Measurements from ENCODE around the gene SETDB1.

SETDB1 gene

DNA sequence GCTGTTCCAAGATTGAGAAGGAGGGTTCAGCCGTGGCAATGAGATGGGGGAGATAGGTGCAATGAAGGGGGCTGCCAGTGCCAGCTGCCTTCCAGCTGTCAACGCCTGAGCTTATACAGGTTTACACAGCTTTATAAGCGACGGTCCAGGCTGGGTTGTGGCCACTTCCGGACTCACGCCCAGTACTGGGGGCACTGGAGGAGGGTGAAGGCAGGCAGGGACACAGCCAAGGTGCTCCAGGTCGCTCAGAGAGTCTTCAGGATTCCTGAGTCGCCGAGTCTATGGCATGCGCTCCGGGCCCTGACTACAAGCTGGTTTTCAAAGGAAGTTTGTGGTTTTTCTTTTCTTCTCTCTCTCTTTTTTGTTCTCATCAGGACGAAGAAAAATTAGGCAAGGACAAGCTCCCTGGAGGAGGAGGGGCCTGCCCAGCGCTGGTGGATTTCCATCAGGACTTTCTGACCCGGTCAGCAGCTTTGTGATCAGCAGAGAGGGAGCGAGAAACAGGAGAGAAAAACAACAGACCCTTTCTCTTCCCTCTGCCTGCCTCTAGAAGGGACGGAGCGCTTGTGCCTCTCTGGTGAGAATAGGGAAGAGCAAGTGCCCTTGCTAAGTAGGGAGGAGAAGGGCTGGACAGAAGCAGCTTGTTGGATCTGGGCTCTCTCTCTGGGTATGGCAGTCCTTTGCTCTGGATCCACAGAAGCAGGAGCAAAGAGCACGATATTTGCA lies 80.3 kb downstream of the SETDB1 start, which contains the start of gene MINDY1:
TSS of gene MINDY1 (minus strand) at position 576 of the 726 bp plus-strand sequence. CDS start 4,285 bp downstream, outside the sequence.
- peak; percentile 98 to 99 for DNase-seq

DNA sequence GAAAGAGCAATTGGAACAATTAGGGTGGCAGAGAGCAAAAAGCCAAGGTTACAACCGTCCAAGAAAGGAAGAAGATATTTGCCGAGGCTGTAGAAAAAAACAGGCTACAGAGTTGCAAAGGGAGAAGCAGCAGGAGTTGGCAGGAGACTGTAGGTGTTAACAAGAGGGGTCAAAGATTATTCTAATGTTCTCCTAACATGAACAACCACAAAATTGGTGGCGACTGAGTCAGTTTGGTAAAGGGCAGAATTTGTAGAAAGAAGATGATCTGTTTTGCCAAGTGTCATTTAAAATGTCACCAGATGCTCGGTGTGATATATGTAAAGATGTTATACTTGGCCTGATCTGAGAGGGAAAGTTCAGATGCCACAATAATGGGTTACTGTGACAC lies 81.7 kb downstream of the SETDB1 start:
- no peak for DNase-seq

GRCh38 chr1:151008244-151009205 lies 82.4 kb downstream of the SETDB1 start, which contains the start of gene PRUNE1:
TSS of gene PRUNE1 (plus strand) at chr1:151008449. CDS start at chr1:151008633, 184 bp downstream.
- peak; percentile 98 to 100 for DNase-seq

GRCh38 chr1:151009206-151009587 lies 83.0 kb downstream of the SETDB1 start:
- DNase-seq, result no peak

- no peak for DNase-seq
Measured at GRCh38 chr1:151009674-151010345, 83.6 kb downstream of the SETDB1 start.

DNA sequence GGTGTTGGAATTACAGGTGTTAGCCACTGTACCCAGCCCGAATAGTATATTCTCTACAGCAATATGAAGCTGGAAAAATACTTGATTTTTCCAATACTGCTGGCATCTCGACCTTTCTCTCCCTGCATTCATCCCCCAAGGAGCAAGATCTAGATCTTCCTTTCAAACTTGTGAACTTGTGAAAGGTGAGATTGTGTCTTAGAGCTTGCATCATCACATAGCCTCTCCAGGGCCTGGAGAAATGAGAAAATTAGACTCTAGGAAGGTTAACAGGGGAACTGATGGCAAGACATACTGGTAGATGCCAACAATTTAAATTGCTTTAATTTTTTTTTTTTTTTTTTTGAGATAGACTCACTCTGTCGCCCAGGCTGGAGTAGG lies 84.2 kb downstream of the SETDB1 start:
- DNase-seq, result no peak

DNA sequence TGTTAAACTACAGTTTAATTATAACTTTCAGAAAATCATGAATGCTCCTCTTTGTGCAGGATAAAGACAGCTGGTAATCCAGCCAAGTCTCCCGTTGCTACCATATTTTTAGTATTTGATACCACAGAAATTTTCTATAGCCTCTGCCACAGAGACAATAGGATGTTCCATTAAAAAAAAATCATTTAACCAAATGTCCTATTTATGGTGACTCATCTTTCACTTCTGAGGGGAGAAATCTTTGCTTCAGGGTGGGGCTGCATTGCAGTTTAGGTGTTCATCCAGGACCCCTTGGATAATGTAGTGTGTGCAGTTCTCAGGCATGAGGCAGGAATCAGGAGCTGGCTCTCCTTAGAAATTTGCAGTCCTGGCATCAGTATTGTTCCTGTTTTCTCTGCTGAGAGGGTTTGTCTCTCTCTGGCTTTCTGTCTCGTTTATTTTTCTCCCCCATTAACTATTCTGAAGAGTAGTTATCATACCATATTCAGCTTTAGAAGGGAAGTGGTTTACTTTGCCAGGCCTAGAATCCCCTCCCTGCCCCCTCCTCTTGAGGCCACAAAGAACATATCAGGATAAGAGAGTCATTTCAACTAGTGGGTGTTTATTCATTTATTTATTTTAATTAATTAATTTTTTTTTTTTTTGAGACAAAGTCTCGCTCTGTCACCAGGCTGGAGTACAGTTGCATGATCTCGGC lies 85.1 kb downstream of the SETDB1 start:
- no peak for DNase-seq

- no peak for DNase-seq
Measured at GRCh38 chr1:151012684-151013471, 86.7 kb downstream of the SETDB1 start.

DNA sequence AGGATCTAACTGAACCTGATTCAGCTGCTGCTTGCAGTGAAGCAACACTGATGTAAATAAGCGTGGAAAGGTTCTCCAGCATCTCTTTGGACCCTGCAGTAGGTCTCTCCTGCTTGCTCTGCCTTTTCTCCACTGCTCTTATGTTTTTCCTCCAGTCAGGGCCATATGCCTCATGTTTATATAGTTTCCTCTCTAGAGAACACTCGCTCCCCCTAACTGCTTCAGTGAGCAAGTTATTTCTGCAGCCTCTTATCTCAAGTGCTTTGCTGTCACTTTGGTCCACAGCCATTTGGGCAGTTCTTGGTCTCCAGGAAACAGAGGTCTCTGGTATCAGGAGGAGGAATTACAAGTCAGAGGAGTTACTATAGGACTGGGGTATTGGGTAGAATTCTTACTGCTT lies 87.4 kb downstream of the SETDB1 start:
- no peak for DNase-seq
